Left ventricle myocardium inferior (tissue), 1 donor: ENCODE measurements around the gene KCND2. TPM values are rescaled to one million over a fixed set of nuclear protein-coding genes. Genes with fewer than 3 reads are reported as not detected.

Source experiments
- DNase-seq: peaks from one replicate; pipeline ENCODE4 v3.0.0-alpha.2; 2020
- H3K27ac ChIP-seq: fragments of 200-600 bp; replicated peaks from 2 replicates; pipeline ENCODE4 v1.8.0; 2021
- H3K27me3 ChIP-seq: fragments of 200-600 bp; 2 replicates; pipeline ENCODE4 v1.8.0; 2021; ENCODE audit warnings: low read depth
- H3K36me3 ChIP-seq: fragments of 200-600 bp; 2 replicates; pipeline ENCODE4 v1.8.0; 2021
- H3K4me1 ChIP-seq: fragments of 200-600 bp; 2 replicates; pipeline ENCODE4 v1.8.0; 2021
- H3K4me3 ChIP-seq: fragments of 200-600 bp; 2 replicates; pipeline ENCODE4 v1.8.0; 2021; ENCODE audit warnings: mild to moderate bottlenecking, moderate library complexity
- H3K9me3 ChIP-seq: fragments of 200-600 bp; replicated peaks from 2 replicates; pipeline ENCODE4 v1.8.0; 2021
- intact Hi-C: fragments of 100-400 bp; cut with micrococcal nuclease; formaldehyde crosslinking; loops from one replicate; pipeline ENCODE4 v1.11.0; 2022
- total RNA-seq: library from RNA; stranded (reverse); fragmentation: NEBNext Ultra II Directional; extraction: Animal tissue kit (Norgen Biotek cat#: 25700); gene quantifications from one replicate; pipeline ENCODE4 v1.2.1, GENCODE V29; 2021
- TF ChIP-seq, protein P1 (sequence below): fragments of 200-600 bp; IDR thresholded peaks from 2 replicates; pipeline ENCODE4 v1.8.0; 2021; ENCODE audit warnings: antibody characterized with exemption, mild to moderate bottlenecking, borderline replicate concordance
- donor health status: DM: no; HTN: yes; CAD: no; lungs with severe emphysema.

Gene KCND2
- total RNA-seq, 1 donor from 2014 or later: not detected

GRCh38 chr7:120334475-120334874 is 61.5 kb downstream of the KCND2 start:
- DNase-seq: no peak
- Histone ChIP-seq H3K27me3 (no peaks in the 10 kb centered on the region), H3K9me3 (no peaks in the 10 kb centered on the region), H3K4me1 (no peaks in the 10 kb centered on the region), H3K36me3 (no peaks in the 10 kb centered on the region), H3K27ac (no peak overlapping the region), H3K4me3 (no peak overlapping the region)
- intact Hi-C loops: no loop called here
- TF ChIP-seq, protein P1, sequence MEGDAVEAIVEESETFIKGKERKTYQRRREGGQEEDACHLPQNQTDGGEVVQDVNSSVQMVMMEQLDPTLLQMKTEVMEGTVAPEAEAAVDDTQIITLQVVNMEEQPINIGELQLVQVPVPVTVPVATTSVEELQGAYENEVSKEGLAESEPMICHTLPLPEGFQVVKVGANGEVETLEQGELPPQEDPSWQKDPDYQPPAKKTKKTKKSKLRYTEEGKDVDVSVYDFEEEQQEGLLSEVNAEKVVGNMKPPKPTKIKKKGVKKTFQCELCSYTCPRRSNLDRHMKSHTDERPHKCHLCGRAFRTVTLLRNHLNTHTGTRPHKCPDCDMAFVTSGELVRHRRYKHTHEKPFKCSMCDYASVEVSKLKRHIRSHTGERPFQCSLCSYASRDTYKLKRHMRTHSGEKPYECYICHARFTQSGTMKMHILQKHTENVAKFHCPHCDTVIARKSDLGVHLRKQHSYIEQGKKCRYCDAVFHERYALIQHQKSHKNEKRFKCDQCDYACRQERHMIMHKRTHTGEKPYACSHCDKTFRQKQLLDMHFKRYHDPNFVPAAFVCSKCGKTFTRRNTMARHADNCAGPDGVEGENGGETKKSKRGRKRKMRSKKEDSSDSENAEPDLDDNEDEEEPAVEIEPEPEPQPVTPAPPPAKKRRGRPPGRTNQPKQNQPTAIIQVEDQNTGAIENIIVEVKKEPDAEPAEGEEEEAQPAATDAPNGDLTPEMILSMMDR: no peak

DNA sequence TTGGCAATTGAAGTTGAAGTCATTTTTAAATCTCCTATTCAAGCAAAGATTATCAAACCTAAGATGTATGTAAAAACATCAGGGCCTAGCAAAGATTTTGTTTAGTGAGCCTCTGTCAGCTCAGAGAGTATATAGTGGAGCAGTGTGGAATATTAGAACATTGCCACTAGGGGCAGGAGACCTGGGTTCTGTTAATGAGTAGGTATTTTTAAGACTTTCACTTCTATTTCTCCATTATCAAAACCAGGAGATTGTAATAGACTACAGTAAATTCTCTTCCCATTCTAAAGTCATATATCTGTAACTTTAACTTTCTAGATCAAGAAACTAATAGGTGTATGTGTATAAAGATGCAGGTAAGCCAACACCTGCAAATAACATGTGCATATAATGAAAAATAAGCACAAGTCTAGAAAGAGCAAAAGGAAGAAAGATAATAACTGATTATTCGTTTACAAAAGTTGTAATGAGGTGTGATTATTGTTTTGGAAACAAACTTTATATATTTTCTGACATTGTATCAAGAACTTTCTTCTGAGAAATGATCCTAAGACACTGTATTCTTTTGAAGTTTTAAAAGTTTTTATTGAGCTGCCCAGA is 64.4 kb downstream of the KCND2 start:
- Histone ChIP-seq H3K4me1 (no peaks in the 10 kb centered on the region), H3K9me3 (no peaks in the 10 kb centered on the region), H3K27me3 (no peaks in the 10 kb centered on the region), H3K4me3 (no peak overlapping the region), H3K36me3 (no peaks in the 10 kb centered on the region), H3K27ac (no peak overlapping the region)
- no peak for DNase-seq
- TF ChIP-seq, protein P1: peak; percentile 40
- intact Hi-C loops: no loop called here

DNA sequence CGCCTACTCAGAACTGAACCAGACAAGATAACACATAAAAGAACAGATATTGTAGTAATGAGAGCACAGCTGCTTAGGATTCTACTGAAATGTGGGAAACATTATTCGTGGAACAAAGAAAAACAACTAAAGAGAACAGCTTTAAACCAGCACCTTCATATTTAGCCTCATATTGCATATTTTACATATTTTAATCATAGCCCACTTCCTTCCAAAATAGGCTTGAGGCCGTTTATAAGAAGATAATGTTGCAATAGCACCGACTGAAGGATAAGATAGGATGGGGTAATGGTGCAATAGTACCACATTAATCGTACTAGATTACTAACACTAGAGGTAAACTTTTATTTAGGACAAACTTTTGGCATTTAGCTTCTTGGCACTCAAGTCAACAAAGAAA is 71.3 kb downstream of the KCND2 start:
- TF ChIP-seq, protein P1: no peak
- intact Hi-C loops: no loop called here
- Histone ChIP-seq H3K4me3 (no peak overlapping the region), H3K27ac (no peak overlapping the region), H3K9me3 (no peaks in the 10 kb centered on the region), H3K4me1 (no peaks in the 10 kb centered on the region), H3K27me3 (no peaks in the 10 kb centered on the region), H3K36me3 (no peaks in the 10 kb centered on the region)
- no peak for DNase-seq

GRCh38 chr7:120353171-120353570 is 80.2 kb downstream of the KCND2 start:
- Histone ChIP-seq H3K4me3 (no peak overlapping the region), H3K27ac (no peak overlapping the region), H3K27me3 (no peaks in the 10 kb centered on the region), H3K4me1 (no peaks in the 10 kb centered on the region), H3K9me3 (no peaks in the 10 kb centered on the region), H3K36me3 (no peaks in the 10 kb centered on the region)
- TF ChIP-seq, protein P1: no peak
- intact Hi-C loops: no loop called here
- no peak for DNase-seq

DNA sequence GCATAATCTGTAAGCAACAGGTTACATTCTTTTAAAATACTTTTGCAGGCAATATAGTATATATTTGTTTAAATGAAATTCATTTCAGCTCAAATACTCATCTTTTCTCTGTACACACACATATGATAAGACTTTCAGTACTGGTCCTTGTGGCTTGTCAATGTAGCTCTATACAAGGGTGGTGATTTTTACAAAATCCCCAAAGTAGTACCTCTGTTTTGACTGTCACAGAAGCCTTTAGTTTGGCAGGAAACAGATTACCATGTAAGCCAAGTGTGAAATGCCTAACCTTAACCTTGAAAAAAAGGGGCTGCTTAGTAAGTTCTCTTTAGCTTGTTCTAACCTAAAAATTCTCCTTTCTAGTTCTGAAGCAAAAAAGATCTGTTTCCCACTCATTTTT is 87.9 kb downstream of the KCND2 start:
- intact Hi-C loops: no loop called here
- Histone ChIP-seq H3K9me3 (no peaks in the 10 kb centered on the region), H3K36me3 (no peaks in the 10 kb centered on the region), H3K4me3 (no peak overlapping the region), H3K27ac (no peak overlapping the region), H3K4me1 (no peaks in the 10 kb centered on the region), H3K27me3 (no peaks in the 10 kb centered on the region)
- TF ChIP-seq, protein P1: no peak
- DNase-seq: no peak
